Loucy (cell line): ENCODE data around the gene RHBDF2.

Experiments used
- H2AFZ ChIP-seq: fragments of 200-600 bp; sonication (generic); 2 replicates; pipeline ENCODE4 v1.6.0; 2016; ENCODE audit warnings: antibody characterized with exemption, mild to moderate bottlenecking, low read length, moderate library complexity
- H3F3A ChIP-seq: fragments of 200-600 bp; 2 replicates; pipeline ENCODE4 v1.6.0; 2016; ENCODE audit warnings: antibody characterized with exemption, low read depth, mild to moderate bottlenecking
- H3K27me3 ChIP-seq: fragments of 200-600 bp; sonication (generic); 2 replicates; pipeline ENCODE4 v1.6.1; 2014; ENCODE audit warnings: low read length, mild to moderate bottlenecking; ENCODE audit not compliant: insufficient read depth, poor library complexity, severe bottlenecking
- H3K36me3 ChIP-seq: fragments of 200-600 bp; sonication (generic); 2 replicates; pipeline ENCODE4 v1.6.1; 2016; ENCODE audit warnings: low read length; ENCODE audit not compliant: insufficient read depth
- H3K4me1 ChIP-seq: fragments of 200-600 bp; sonication (generic); 2 replicates; pipeline ENCODE4 v1.5.1; 2014; ENCODE audit warnings: low read length, mild to moderate bottlenecking; ENCODE audit not compliant: insufficient read depth, poor library complexity, severe bottlenecking
- H3K4me2 ChIP-seq: fragments of 200-600 bp; sonication (generic); 2 replicates; pipeline ENCODE4 v1.6.0; 2014; ENCODE audit warnings: antibody characterized with exemption, low read length, low read depth, mild to moderate bottlenecking; ENCODE audit not compliant: poor library complexity, severe bottlenecking
- H3K4me3 ChIP-seq: fragments of 200-600 bp; sonication (generic); 2 replicates; pipeline ENCODE4 v1.5.1; 2014; ENCODE audit warnings: low read length, mild to moderate bottlenecking, mixed read lengths; ENCODE audit not compliant: poor library complexity, severe bottlenecking
- H3K79me2 ChIP-seq: fragments of 200-600 bp; sonication (generic); 2 replicates; pipeline ENCODE4 v1.6.1; 2014; ENCODE audit warnings: low read length; ENCODE audit not compliant: insufficient read depth
- H3K9ac ChIP-seq: fragments of 200-600 bp; sonication (generic); 2 replicates; pipeline ENCODE4 v1.6.0; 2014; ENCODE audit warnings: mild to moderate bottlenecking, low read depth, low read length, moderate library complexity; ENCODE audit not compliant: poor library complexity, severe bottlenecking
- H3K9me2 ChIP-seq: fragments of 200-600 bp; sonication (generic); replicated peaks from 2 replicates; pipeline ENCODE4 v1.6.1; 2016; ENCODE audit warnings: low read depth, low read length, mixed read lengths
- H3K9me3 ChIP-seq: fragments of 200-600 bp; sonication (generic); 2 replicates; pipeline ENCODE4 v1.6.1; 2014; ENCODE audit warnings: mild to moderate bottlenecking, antibody characterized with exemption, low read length, low read depth; ENCODE audit not compliant: insufficient read depth
- H4K20me1 ChIP-seq: fragments of 200-600 bp; sonication (generic); 2 replicates; pipeline ENCODE4 v1.6.0; 2014; ENCODE audit warnings: antibody characterized with exemption, low read length, mild to moderate bottlenecking; ENCODE audit not compliant: insufficient read depth, poor library complexity, severe bottlenecking
- CTCF ChIP-seq: fragments of 200-600 bp; sonication (generic); conservative IDR thresholded peaks from 2 replicates; pipeline ENCODE4 v1.5.1; 2014; ENCODE audit warnings: mild to moderate bottlenecking, antibody characterized with exemption, low read length
- EZH2phosphoT487 ChIP-seq: fragments of 200-600 bp; IDR thresholded peaks from 2 replicates; pipeline ENCODE4 v1.6.1; 2018; ENCODE audit warnings: antibody characterized with exemption, mild to moderate bottlenecking, moderate library complexity, borderline replicate concordance

The RHBDF2 gene

GRCh38 chr17:76529224-76530094 lies 28.2 kb upstream of the RHBDF2 start:
- no peaks in the 10 kb centered on the region for H3K36me3 ChIP-seq
- no peaks in the 10 kb centered on the region for H4K20me1 ChIP-seq
- peaks cover 4% of the 10 kb centered on the region; the same call in 1 of the 2 replicates for H3F3A ChIP-seq
- TF ChIP-seq EZH2phosphoT487 (no peak), CTCF (no peak)
- peak overlapping the region; percentile 93 for H3K4me3 ChIP-seq
- peak overlapping the region; percentile 96 for H3K4me2 ChIP-seq
- no peak overlapping the region for H2AFZ ChIP-seq
- H3K4me1 ChIP-seq: peaks cover 47% of the 10 kb centered on the region
- H3K9me3 ChIP-seq: no peaks in the 10 kb centered on the region
- H3K9ac ChIP-seq: peak overlapping the region; percentile 99
- H3K79me2 ChIP-seq: peaks cover 36% of the 10 kb centered on the region
- H3K9me2 ChIP-seq: no peaks in the 10 kb centered on the region
- H3K27me3 ChIP-seq: no peaks in the 10 kb centered on the region

- H3K9me2 ChIP-seq: no peaks in the 10 kb centered on the region
- H3K4me3 ChIP-seq: peak overlapping the region; percentile 93
- no peaks in the 10 kb centered on the region for H3K27me3 ChIP-seq
- H3K4me2 ChIP-seq: peak overlapping the region; percentile 96
- H3K4me1 ChIP-seq: peaks cover 47% of the 10 kb centered on the region
- no peaks in the 10 kb centered on the region for H3K36me3 ChIP-seq
- H3K9ac ChIP-seq: peak overlapping the region; percentile 99
- peak overlapping the region; percentile 40 for H2AFZ ChIP-seq
- peaks cover 36% of the 10 kb centered on the region for H3K79me2 ChIP-seq
- H3K9me3 ChIP-seq: no peaks in the 10 kb centered on the region
- TF ChIP-seq EZH2phosphoT487 (no peak), CTCF (peak; percentile 56)
- peaks cover 4% of the 10 kb centered on the region; the same call in 1 of the 2 replicates for H3F3A ChIP-seq
- no peaks in the 10 kb centered on the region for H4K20me1 ChIP-seq
These were observed 27.5 kb upstream of the RHBDF2 start for GRCh38 chr17:76528528-76529223.

- H3K4me2 ChIP-seq: peak overlapping the region; percentile 96
These were observed 26.9 kb upstream of the RHBDF2 start for GRCh38 chr17:76528156-76528527.

More at GRCh38 chr17:76528156-76528527, 26.9 kb upstream of the RHBDF2 start:
- Histone ChIP-seq H3K9me2 (no peaks in the 10 kb centered on the region), H4K20me1 (no peaks in the 10 kb centered on the region), H3K4me3 (peak overlapping the region; percentile 93), H3F3A (peaks cover 4% of the 10 kb centered on the region; the same call in 1 of the 2 replicates), H3K27me3 (no peaks in the 10 kb centered on the region), H3K4me1 (peaks cover 49% of the 10 kb centered on the region), H3K36me3 (no peaks in the 10 kb centered on the region), H3K79me2 (peaks cover 36% of the 10 kb centered on the region), H3K9ac (peak overlapping the region; percentile 99), H2AFZ (peak overlapping the region; percentile 40), H3K9me3 (no peaks in the 10 kb centered on the region)
- TF ChIP-seq CTCF (no peak), EZH2phosphoT487 (no peak)
